ENCODE results near the gene CIP2A.

DNA sequence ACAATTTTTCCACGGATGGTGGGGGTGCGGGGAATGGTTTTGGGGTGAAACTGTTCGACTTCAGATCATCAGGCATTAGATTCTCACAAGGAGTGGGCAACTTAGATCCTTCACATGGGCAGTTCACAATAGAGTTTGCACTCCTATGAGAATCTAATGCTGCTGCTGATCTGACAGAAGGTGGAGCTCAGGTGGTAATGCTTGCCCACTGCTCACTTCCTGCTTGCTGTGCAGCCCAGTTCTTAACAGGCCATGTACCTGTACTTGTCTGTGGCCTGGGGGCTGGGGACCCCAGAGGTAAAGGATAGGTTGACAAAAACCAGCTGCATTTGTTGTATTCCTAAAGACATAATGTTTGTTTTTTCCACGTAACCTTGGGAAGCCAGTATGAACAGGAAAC, 16.3 kb upstream of the CIP2A start:
- TF ChIP-seq, protein P1, sequence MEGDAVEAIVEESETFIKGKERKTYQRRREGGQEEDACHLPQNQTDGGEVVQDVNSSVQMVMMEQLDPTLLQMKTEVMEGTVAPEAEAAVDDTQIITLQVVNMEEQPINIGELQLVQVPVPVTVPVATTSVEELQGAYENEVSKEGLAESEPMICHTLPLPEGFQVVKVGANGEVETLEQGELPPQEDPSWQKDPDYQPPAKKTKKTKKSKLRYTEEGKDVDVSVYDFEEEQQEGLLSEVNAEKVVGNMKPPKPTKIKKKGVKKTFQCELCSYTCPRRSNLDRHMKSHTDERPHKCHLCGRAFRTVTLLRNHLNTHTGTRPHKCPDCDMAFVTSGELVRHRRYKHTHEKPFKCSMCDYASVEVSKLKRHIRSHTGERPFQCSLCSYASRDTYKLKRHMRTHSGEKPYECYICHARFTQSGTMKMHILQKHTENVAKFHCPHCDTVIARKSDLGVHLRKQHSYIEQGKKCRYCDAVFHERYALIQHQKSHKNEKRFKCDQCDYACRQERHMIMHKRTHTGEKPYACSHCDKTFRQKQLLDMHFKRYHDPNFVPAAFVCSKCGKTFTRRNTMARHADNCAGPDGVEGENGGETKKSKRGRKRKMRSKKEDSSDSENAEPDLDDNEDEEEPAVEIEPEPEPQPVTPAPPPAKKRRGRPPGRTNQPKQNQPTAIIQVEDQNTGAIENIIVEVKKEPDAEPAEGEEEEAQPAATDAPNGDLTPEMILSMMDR (conservative IDR thresholded peaks at IDR 0.05 in 1 of 2, IDR thresholded peaks at IDR 0.05 in 1 of 2; ENCODE audit: low read depth in 1 of 2, low read length in 2 of 2) = no peak
- TF ChIP-seq EZH2 (IDR thresholded peaks at IDR 0.05; ENCODE audit: low read length, missing control alignments) = no peak

Data from fibroblast of lung (primary cell).